Endodermal cell (in vitro differentiated cells): ENCODE measurements around the gene WDR7. TPM values are rescaled to one million over a fixed set of nuclear protein-coding genes. Genes with fewer than 3 reads are reported as not detected.

ENCODE experiments used
- DNase-seq: peaks from one replicate; pipeline ENCODE4 v3.0.0-alpha.2; 2017
- H3K27ac ChIP-seq: 2 replicates; pipeline ENCODE4 v1.5.1; 2013; ENCODE audit warnings: mild to moderate bottlenecking, low read depth, low read length, moderate library complexity
- H3K27me3 ChIP-seq: 2 replicates; pipeline ENCODE4 v1.6.1; 2013; ENCODE audit warnings: mild to moderate bottlenecking, low read length, moderate library complexity; ENCODE audit not compliant: insufficient read depth, control insufficient read depth, poor library complexity, severe bottlenecking
- H3K36me3 ChIP-seq: 2 replicates; pipeline ENCODE4 v1.7.0; 2013; ENCODE audit warnings: mild to moderate bottlenecking, low read length, moderate library complexity; ENCODE audit not compliant: control insufficient read depth, insufficient read depth
- H3K4me1 ChIP-seq: one replicate; pipeline ENCODE4 v1.7.0; 2013; ENCODE audit warnings: low read length; ENCODE audit not compliant: control insufficient read depth, insufficient read depth
- H3K4me3 ChIP-seq: 2 replicates; pipeline ENCODE4 v1.5.1; 2013; ENCODE audit warnings: mild to moderate bottlenecking, low read length, moderate library complexity
- H3K9ac ChIP-seq: 2 replicates; pipeline ENCODE4 v1.6.1; 2013; ENCODE audit warnings: mild to moderate bottlenecking, low read length, moderate library complexity; ENCODE audit not compliant: poor library complexity, severe bottlenecking; ENCODE audit errors: extremely low read depth
- H3K9me3 ChIP-seq: 2 replicates; pipeline ENCODE4 v1.6.1; 2013; ENCODE audit warnings: mild to moderate bottlenecking, low read length, moderate library complexity; ENCODE audit not compliant: control insufficient read depth
- H3K27ac Mint-ChIP-seq: 2 replicates; pipeline ENCODE4 v1.8.0; 2020; ENCODE audit warnings: mixed read lengths
- H3K27me3 Mint-ChIP-seq: 2 replicates; pipeline ENCODE4 v1.8.0; 2021; ENCODE audit warnings: mild to moderate bottlenecking, mixed read lengths; ENCODE audit not compliant: insufficient read depth
- H3K36me3 Mint-ChIP-seq: 2 replicates; pipeline ENCODE4 v1.8.0; 2020; ENCODE audit warnings: low read depth, mixed read lengths
- H3K4me1 Mint-ChIP-seq: 2 replicates; pipeline ENCODE4 v1.8.0; 2020; ENCODE audit warnings: mixed read lengths
- H3K4me3 Mint-ChIP-seq: 2 replicates; pipeline ENCODE4 v1.8.0; 2020; ENCODE audit warnings: mild to moderate bottlenecking, moderate library complexity, mixed read lengths
- H3K9me3 Mint-ChIP-seq: 2 replicates; pipeline ENCODE4 v1.8.0; 2020; ENCODE audit warnings: mild to moderate bottlenecking, mixed read lengths
- CTCF ChIP-seq: fragments of 200-600 bp; sonication (generic); conservative IDR thresholded peaks from 2 replicates; pipeline ENCODE4 v1.5.0; 2021; ENCODE audit warnings: antibody characterized with exemption, mild to moderate bottlenecking
- WGBS, 2 experiments: methylation state at CpG; one replicate each; pipeline versions ENCODE4 v1.1.5 to v1.1.7; 2013; ENCODE audit warnings: missing lambda C conversion rate in 2 of 2, mixed read lengths in 1 of 2; ENCODE audit not compliant: insufficient coverage in 1 of 2, insufficient read length in 1 of 2; 5-methylcytosine and 5-hydroxymethylcytosine counted together
- total RNA-seq, 2 donors: library from RNA; stranded (reverse); fragmentation: NEBNext Ultra II Directional in 1 of 2; extraction: Animal tissue kit (Norgen Biotek cat#: 25700) in 1 of 2; gene quantifications; 2 replicates in 1 of 2; 3 replicates in 1 of 2; pipeline ENCODE4 v1.2.1, GENCODE V29; 2021

WDR7 gene
- total RNA-seq, 2 donors from 2014 or later, result 17.1 to 22.5 TPM

- no peaks in the 10 kb centered on the region for H3K4me1 ChIP-seq
- H3K9ac ChIP-seq, result no peak overlapping the region
- Mint-ChIP-seq H3K4me1 (peaks cover 7% of the 10 kb centered on the region), H3K27ac (no peak overlapping the region), H3K9me3 (no peaks in the 10 kb centered on the region), H3K27me3 (no peaks in the 10 kb centered on the region), H3K36me3 (no peaks in the 10 kb centered on the region), H3K4me3 (no peak overlapping the region)
- no peaks in the 10 kb centered on the region for H3K9me3 ChIP-seq
- no peak overlapping the region for H3K27ac ChIP-seq
- H3K27me3 ChIP-seq, result no peaks in the 10 kb centered on the region
- H3K4me3 ChIP-seq, result no peak overlapping the region
- 75 to 90% methylated on average over 2 of the region's 2 CpGs for WGBS, 2 experiments
- no peak for DNase-seq
- H3K36me3 ChIP-seq, result no peaks in the 10 kb centered on the region
- TF ChIP-seq CTCF, result no peak
These were observed 351.5 kb downstream of the WDR7 start for GRCh38 chr18:57002627-57003026.

- no peak for TF ChIP-seq CTCF
- Mint-ChIP-seq H3K9me3 (no peaks in the 10 kb centered on the region), H3K27ac (no peak overlapping the region), H3K27me3 (no peaks in the 10 kb centered on the region), H3K36me3 (no peaks in the 10 kb centered on the region), H3K4me3 (no peak overlapping the region), H3K4me1 (peaks cover 15% of the 10 kb centered on the region)
- Histone ChIP-seq H3K27ac (no peak overlapping the region), H3K9ac (no peak overlapping the region), H3K4me3 (no peak overlapping the region), H3K36me3 (no peaks in the 10 kb centered on the region), H3K27me3 (no peaks in the 10 kb centered on the region), H3K9me3 (no peaks in the 10 kb centered on the region), H3K4me1 (no peaks in the 10 kb centered on the region)
- WGBS, 2 experiments, result 83% methylated on average over 2 of the region's 2 CpGs; no CpG with 5 or more reads in 1 of the 2 experiments
- no peak for DNase-seq
These were observed 352.2 kb downstream of the WDR7 start for GRCh38 chr18:57003342-57003741.

GRCh38 chr18:57004366-57005121, 353.4 kb downstream of the WDR7 start:
- no peaks in the 10 kb centered on the region for H3K27me3 ChIP-seq
- H3K9me3 ChIP-seq, result no peaks in the 10 kb centered on the region
- no peak overlapping the region for H3K27ac ChIP-seq
- no peaks in the 10 kb centered on the region for H3K4me1 ChIP-seq
- H3K36me3 ChIP-seq, result no peaks in the 10 kb centered on the region
- no peak overlapping the region for H3K9ac ChIP-seq
- no peak for DNase-seq
- no peak overlapping the region for H3K4me3 Mint-ChIP-seq
- no peak overlapping the region for H3K27ac Mint-ChIP-seq
- 97 to 100% methylated on average over 3 to 5 of the region's 5 CpGs for WGBS, 2 experiments
- H3K27me3 Mint-ChIP-seq, result no peaks in the 10 kb centered on the region
- H3K9me3 Mint-ChIP-seq, result no peaks in the 10 kb centered on the region
- no peak overlapping the region for H3K4me3 ChIP-seq
- H3K4me1 Mint-ChIP-seq, result peaks cover 17% of the 10 kb centered on the region
- no peak for TF ChIP-seq CTCF
- no peaks in the 10 kb centered on the region for H3K36me3 Mint-ChIP-seq
